A673 (cell line): Measurements from ENCODE around the gene CPT1C.

Experiments
- CTCF ChIP-seq: fragments of 300-800, 200-600 bp; sonication (generic); conservative IDR thresholded peaks from 2 replicates; pipeline ENCODE4 v1.5.1; 2017; ENCODE audit warnings: low read depth, mild to moderate bottlenecking, antibody characterized with exemption, low read length, moderate library complexity, mixed read lengths
- EZH2 ChIP-seq: fragments of 200-600 bp; sonication (generic); IDR thresholded peaks from 2 replicates; pipeline ENCODE4 v1.6.1; 2017; ENCODE audit warnings: borderline replicate concordance, low read depth, mild to moderate bottlenecking, mixed read lengths, antibody characterized with exemption, low read length; ENCODE audit not compliant: poor library complexity, severe bottlenecking

GRCh38 chr19:49655570-49656455 lies 35.1 kb upstream of the CPT1C start:
- no peak for TF ChIP-seq CTCF
- TF ChIP-seq EZH2: no peak
